HEK293T (cell line): ENCODE results near the gene EME1.

Experiments
- CTCF ChIA-PET: fragments of 350-600 bp; formaldehyde crosslinking; extraction: SDS; loops from one replicate; lab custom pipeline; 2021; ENCODE audit warnings: antibody characterized with exemption, inconsistent platforms; lab: Yijun Ruan, JAX
- POLR2A ChIA-PET: fragments of 350-600 bp; formaldehyde crosslinking; extraction: SDS; loops from one replicate; lab custom pipeline; 2020; ENCODE audit warnings: antibody characterized with exemption, inconsistent platforms; lab: Yijun Ruan, JAX
- DNase-seq: peaks from one replicate; pipeline ENCODE4 v3.0.0; 2012; ENCODE audit warnings: mixed read lengths; ENCODE audit errors: extremely low spot score
- ARNT ChIP-seq: fragments of 450-650 bp; IDR thresholded peaks from 2 replicates; pipeline ENCODE4 v1.6.1; 2017; ENCODE audit warnings: mild to moderate bottlenecking
- BHLHE40 ChIP-seq: fragments of 450-650 bp; IDR thresholded peaks from 2 replicates; pipeline ENCODE4 v1.6.1; 2016; ENCODE audit warnings: mild to moderate bottlenecking, moderate library complexity, borderline replicate concordance
- CTBP1 ChIP-seq: fragments of 450-650 bp; IDR thresholded peaks from 2 replicates; pipeline ENCODE4 v1.6.1; 2016; ENCODE audit warnings: borderline replicate concordance
- ELF4 ChIP-seq: fragments of 450-650 bp; IDR thresholded peaks from 2 replicates; pipeline ENCODE4 v1.6.1; 2017; ENCODE audit warnings: antibody characterized with exemption
- FOXA1 ChIP-seq: fragments of 450-650 bp; IDR thresholded peaks from 2 replicates; pipeline ENCODE4 v1.6.1; 2016; ENCODE audit warnings: mild to moderate bottlenecking
- FOXK2 ChIP-seq: fragments of 450-650 bp; IDR thresholded peaks from 2 replicates; pipeline ENCODE4 v1.6.1; 2016; ENCODE audit warnings: mild to moderate bottlenecking
- FOXM1 ChIP-seq: fragments of 450-650 bp; IDR thresholded peaks from 2 replicates; pipeline ENCODE4 v1.6.1; 2017; ENCODE audit warnings: mild to moderate bottlenecking, borderline replicate concordance
- HDGF ChIP-seq: fragments of 450-650 bp; IDR thresholded peaks from 2 replicates; pipeline ENCODE4 v1.6.1; 2017; ENCODE audit warnings: antibody characterized with exemption, borderline replicate concordance
- L3MBTL2 ChIP-seq: fragments of 450-650 bp; conservative IDR thresholded peaks from 2 replicates; pipeline ENCODE4 v1.6.1; 2016; ENCODE audit warnings: mild to moderate bottlenecking
- LEF1 ChIP-seq: fragments of 450-650 bp; IDR thresholded peaks from 2 replicates; pipeline ENCODE4 v1.6.1; 2017; ENCODE audit warnings: mild to moderate bottlenecking, borderline replicate concordance
- NFRKB ChIP-seq: fragments of 450-650 bp; IDR thresholded peaks from 2 replicates; pipeline ENCODE4 v1.6.1; 2016; ENCODE audit warnings: mild to moderate bottlenecking, moderate library complexity
- SP1 ChIP-seq: fragments of 450-650 bp; IDR thresholded peaks from 2 replicates; pipeline ENCODE4 v1.6.1; 2017
- SUZ12 ChIP-seq: fragments of 450-650 bp; IDR thresholded peaks from 2 replicates; pipeline ENCODE4 v1.6.1; 2016; ENCODE audit warnings: mild to moderate bottlenecking
- TARDBP ChIP-seq: fragments of 450-650 bp; IDR thresholded peaks from 2 replicates; pipeline ENCODE4 v1.6.1; 2016
- ZNF384 ChIP-seq: fragments of 450-650 bp; IDR thresholded peaks from 2 replicates; pipeline ENCODE4 v1.6.1; 2016
- TF ChIP-seq, protein P1 (sequence below): fragments of 450-650 bp; IDR thresholded peaks from 2 replicates; pipeline ENCODE4 v1.6.1; 2016

Gene EME1

DNA sequence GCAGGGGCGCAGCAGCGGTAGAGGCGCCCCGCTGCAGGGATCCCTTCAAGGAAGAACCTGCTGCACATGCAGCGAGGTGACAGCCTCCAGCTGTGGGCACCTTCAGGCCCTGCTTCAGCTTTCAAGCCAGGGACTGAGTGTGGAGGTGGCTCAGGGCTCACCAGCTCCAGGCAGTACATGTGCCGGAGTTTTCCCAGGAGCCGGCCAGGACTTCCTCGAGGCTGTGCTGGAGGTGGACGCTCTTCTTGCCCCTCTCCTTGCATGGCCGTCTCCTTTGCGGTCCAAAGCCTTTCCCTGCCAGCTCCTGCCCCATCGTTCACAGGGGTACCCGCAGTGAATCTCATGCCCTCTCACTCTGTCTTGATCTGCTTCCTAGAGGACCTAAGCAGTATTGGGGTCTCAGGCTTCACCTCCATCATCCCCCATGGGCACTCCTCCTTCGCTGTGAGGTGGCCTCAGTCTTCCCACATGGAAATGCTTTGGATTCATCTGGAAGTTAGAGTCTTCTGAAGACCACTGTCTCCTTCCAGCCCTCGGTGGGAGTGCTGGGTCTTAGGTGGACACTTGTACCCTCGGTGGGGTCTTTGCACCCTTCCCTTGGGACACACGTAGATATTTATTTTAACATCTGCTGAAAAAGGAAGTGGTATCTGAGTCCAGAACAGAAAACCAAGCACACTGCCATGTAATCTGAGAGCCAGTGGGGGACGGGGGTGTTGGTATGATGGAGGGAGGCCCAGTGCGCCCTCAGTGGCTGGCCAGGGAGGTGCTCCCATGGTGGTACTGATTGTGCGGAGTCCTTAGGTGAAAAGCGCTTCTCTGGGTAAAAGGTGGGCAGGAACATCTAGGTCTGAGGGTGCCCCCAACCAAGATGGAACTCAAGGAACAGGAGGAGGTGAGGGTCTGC, 20.1 kb upstream of the EME1 start:
- ChIA-PET CTCF (interaction anchor here (1.3 kb wide), 1 partner anchor 9 kb away, joined by 7 read pairs; no protein-coding TSS in a partner anchor), POLR2A (interaction anchor here (0.7 kb wide), 1 partner anchor 126 kb away, joined by 3 read pairs; no protein-coding TSS in a partner anchor)
- TF ChIP-seq, protein P1, sequence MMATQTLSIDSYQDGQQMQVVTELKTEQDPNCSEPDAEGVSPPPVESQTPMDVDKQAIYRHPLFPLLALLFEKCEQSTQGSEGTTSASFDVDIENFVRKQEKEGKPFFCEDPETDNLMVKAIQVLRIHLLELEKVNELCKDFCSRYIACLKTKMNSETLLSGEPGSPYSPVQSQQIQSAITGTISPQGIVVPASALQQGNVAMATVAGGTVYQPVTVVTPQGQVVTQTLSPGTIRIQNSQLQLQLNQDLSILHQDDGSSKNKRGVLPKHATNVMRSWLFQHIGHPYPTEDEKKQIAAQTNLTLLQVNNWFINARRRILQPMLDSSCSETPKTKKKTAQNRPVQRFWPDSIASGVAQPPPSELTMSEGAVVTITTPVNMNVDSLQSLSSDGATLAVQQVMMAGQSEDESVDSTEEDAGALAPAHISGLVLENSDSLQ = no peak
- TF ChIP-seq FOXK2 (no peak), BHLHE40 (no peak), FOXA1 (no peak), L3MBTL2 (no peak), NFRKB (no peak), SP1 (no peak)
- DNase-seq = no peak

GRCh38 chr17:50353600-50354195, 19.3 kb upstream of the EME1 start:
- no peak for TF ChIP-seq HDGF
- TF ChIP-seq, protein P1 = no peak
- TF ChIP-seq ARNT = no peak
- TF ChIP-seq NFRKB = no peak
- TF ChIP-seq BHLHE40 = no peak
- no peak for TF ChIP-seq FOXA1
- no peak for TF ChIP-seq ELF4
- no peak for TF ChIP-seq SP1
- TF ChIP-seq FOXM1 = no peak
- TF ChIP-seq FOXK2 = no peak
- no peak for TF ChIP-seq SUZ12
- TF ChIP-seq LEF1 = no peak
- TF ChIP-seq CTBP1 = no peak
- DNase-seq = no peak
- POLR2A ChIA-PET = no interaction called here
- CTCF ChIA-PET = no interaction called here

- no peak for DNase-seq
- POLR2A ChIA-PET = no interaction called here
- no peak for TF ChIP-seq SP1
- no peak for TF ChIP-seq TARDBP
- TF ChIP-seq FOXM1 = no peak
- no peak for TF ChIP-seq CTBP1
- TF ChIP-seq SUZ12 = no peak
- TF ChIP-seq, protein P1 = no peak
- TF ChIP-seq ZNF384 = no peak
- TF ChIP-seq ELF4 = no peak
- no peak for TF ChIP-seq NFRKB
- no peak for TF ChIP-seq LEF1
- TF ChIP-seq ARNT = no peak
- TF ChIP-seq HDGF = no peak
- TF ChIP-seq FOXA1 = no peak
- TF ChIP-seq L3MBTL2 = no peak
- no peak for TF ChIP-seq FOXK2
- no peak for TF ChIP-seq BHLHE40
- CTCF ChIA-PET = no interaction called here
These were observed 18.8 kb upstream of the EME1 start for GRCh38 chr17:50354198-50354597.

DNA sequence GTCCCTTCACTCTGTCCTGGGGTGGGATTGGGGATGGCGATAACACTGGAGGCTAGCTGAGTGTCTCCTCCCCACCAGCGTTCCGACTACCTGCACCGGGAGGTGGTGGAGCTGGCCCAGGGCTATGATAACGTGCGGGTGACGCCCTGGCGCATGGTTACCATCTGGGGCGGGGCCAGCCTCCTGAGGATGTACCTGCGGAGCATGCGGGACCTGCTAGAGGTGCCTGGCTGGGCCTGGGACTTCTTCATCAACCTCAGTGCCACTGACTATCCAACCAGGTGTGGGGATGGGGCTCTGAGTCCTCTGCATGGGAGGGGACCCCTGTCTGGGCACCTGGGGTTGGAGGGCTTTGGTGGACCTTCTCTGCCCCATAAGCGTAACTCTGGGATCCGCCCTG, 18.3 kb upstream of the EME1 start:
- ChIA-PET POLR2A (no interaction called here), CTCF (no interaction called here)
- DNase-seq = no peak
- TF ChIP-seq TARDBP (no peak), FOXM1 (no peak), SP1 (no peak), ELF4 (no peak), FOXK2 (no peak), ZNF384 (no peak)
- TF ChIP-seq, protein P1 = no peak

GRCh38 chr17:50355336-50355700, 17.7 kb upstream of the EME1 start:
- POLR2A ChIA-PET = interaction anchor here (1.5 kb wide), 1 partner anchor 9 kb away, joined by 7 read pairs; the partner anchor contains the start of gene XYLT2
- DNase-seq = no peak
- TF ChIP-seq ELF4 (no peak), HDGF (no peak), FOXK2 (no peak), FOXM1 (no peak), TARDBP (no peak), ARNT (no peak), CTBP1 (no peak), SUZ12 (no peak), L3MBTL2 (no peak), NFRKB (no peak), BHLHE40 (no peak), FOXA1 (no peak), ZNF384 (no peak)
- TF ChIP-seq, protein P1 = no peak
- CTCF ChIA-PET = no interaction called here
